DND-41 (cell line): ENCODE results near the gene PID1.

Experiments
- CTCF ChIP-seq: IDR thresholded peaks from 2 replicates; pipeline ENCODE4 v1.5.1; 2012; ENCODE audit warnings: borderline replicate concordance, low read length, moderate library complexity, mild to moderate bottlenecking; ENCODE audit not compliant: poor library complexity, severe bottlenecking; ENCODE audit errors: extremely low read depth
- EZH2 ChIP-seq: IDR thresholded peaks from 3 replicates; pipeline ENCODE4 v1.6.1; 2012; ENCODE audit warnings: borderline replicate concordance, low read depth, mild to moderate bottlenecking, moderate library complexity, low read length, inconsistent platforms; ENCODE audit not compliant: severe bottlenecking

GRCh38 chr2:229111744-229112143, 159.3 kb downstream of the PID1 start:
- no peak for TF ChIP-seq CTCF
- no peak for TF ChIP-seq EZH2
